ENCODE measurements around the gene PCED1B.

The PCED1B gene

DNA sequence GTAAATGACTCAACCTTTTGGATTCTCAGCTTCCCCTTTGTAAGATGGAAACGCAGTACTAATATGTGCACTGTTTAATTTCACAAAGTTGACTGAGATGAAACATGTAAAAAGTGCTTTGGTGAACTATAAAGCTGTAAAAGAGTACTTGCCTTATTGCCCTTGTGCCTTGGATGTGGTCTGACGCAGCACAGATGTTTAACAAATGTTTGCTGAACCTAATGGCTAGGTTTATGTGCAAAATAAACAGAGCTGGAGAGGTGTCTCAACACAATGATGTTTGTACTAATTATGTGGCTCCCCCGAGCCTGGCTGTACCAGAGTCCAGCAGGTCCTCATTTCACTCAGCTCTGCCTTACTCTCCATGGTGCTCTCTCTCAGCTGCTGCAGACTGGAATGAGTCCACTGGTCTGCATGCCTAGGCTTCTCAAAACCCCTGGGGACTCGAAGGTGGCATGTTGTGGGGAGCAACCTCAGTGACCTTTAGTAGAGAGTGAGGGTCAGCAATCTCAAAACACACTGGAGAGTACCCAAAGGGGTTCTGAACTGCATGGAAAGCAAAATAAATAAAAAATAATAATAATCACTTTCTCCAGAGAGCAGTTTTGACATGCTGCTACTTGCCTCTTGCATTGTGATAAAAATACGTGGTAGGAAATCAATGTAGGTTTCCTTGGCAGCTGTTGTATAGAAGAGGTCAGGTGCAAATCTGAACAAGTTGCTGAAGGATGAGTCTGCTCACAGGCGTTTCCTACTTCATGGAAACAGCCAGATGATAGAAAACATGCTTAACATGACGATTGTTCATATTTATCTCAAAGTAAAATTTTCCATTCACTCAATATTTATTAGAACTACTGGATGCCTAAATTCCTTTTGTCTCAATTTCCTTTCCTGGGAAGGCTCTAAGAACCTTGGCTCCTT lies 8.9 kb downstream of the PCED1B start:
- TF ChIP-seq, protein P1, sequence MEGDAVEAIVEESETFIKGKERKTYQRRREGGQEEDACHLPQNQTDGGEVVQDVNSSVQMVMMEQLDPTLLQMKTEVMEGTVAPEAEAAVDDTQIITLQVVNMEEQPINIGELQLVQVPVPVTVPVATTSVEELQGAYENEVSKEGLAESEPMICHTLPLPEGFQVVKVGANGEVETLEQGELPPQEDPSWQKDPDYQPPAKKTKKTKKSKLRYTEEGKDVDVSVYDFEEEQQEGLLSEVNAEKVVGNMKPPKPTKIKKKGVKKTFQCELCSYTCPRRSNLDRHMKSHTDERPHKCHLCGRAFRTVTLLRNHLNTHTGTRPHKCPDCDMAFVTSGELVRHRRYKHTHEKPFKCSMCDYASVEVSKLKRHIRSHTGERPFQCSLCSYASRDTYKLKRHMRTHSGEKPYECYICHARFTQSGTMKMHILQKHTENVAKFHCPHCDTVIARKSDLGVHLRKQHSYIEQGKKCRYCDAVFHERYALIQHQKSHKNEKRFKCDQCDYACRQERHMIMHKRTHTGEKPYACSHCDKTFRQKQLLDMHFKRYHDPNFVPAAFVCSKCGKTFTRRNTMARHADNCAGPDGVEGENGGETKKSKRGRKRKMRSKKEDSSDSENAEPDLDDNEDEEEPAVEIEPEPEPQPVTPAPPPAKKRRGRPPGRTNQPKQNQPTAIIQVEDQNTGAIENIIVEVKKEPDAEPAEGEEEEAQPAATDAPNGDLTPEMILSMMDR (IDR thresholded peaks at IDR 0.05; ENCODE audit: low read length, missing control alignments) = no peak
- H3K4me3 ChIP-seq (replicated peaks; ENCODE audit: low read depth, low read length) = no peak overlapping the region
- DNase-seq (ENCODE audit: low read depth) = peak; percentile 79

DNA sequence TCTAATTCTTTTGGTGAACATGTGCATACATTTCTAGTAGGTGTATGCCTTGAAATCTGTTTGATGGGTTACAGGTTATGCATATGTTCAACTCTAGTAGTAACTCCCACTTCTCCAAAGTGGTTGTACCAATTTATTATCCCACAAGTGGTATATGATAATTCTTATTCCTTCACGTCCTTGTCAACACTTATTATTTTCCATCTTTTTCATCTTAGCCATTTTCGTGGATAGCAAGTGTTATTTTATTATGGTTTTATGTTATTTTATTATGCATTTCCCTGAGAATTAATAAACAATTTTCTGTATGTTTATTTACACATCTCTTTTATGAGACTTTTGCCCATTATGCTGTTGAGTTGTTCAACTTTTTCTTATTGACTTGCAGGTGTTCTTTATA lies 11.6 kb downstream of the PCED1B start:
- no peak overlapping the region for H3K4me3 ChIP-seq (replicated peaks; ENCODE audit: low read depth, low read length)
- no peak for DNase-seq (ENCODE audit: low read depth)
- TF ChIP-seq, protein P1 (IDR thresholded peaks at IDR 0.05; ENCODE audit: low read length, missing control alignments) = no peak

DNA sequence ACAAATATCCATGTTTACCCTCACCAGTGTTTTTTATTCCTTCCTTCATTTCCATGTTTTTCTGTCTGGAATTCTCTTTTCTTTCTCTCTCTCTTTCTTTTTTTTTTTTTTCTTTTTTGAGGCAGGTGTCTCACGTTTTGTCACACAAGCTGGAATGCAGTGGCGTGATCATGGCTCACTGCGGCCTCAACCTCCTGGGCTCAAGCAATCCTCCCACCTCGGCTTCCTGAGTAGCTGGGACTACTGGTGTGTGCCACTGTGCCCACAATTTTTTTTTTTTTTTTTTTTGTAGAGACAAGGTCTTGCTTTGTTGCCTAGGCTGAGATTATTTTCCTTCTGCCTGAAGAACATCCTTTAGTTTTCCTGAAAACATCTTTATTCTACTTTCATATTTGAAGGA lies 15.4 kb downstream of the PCED1B start:
- DNase-seq (ENCODE audit: low read depth) = peak; percentile 36
- H3K4me3 ChIP-seq (replicated peaks; ENCODE audit: low read depth, low read length) = no peak overlapping the region
- TF ChIP-seq, protein P1 (IDR thresholded peaks at IDR 0.05; ENCODE audit: low read length, missing control alignments) = no peak

DNA sequence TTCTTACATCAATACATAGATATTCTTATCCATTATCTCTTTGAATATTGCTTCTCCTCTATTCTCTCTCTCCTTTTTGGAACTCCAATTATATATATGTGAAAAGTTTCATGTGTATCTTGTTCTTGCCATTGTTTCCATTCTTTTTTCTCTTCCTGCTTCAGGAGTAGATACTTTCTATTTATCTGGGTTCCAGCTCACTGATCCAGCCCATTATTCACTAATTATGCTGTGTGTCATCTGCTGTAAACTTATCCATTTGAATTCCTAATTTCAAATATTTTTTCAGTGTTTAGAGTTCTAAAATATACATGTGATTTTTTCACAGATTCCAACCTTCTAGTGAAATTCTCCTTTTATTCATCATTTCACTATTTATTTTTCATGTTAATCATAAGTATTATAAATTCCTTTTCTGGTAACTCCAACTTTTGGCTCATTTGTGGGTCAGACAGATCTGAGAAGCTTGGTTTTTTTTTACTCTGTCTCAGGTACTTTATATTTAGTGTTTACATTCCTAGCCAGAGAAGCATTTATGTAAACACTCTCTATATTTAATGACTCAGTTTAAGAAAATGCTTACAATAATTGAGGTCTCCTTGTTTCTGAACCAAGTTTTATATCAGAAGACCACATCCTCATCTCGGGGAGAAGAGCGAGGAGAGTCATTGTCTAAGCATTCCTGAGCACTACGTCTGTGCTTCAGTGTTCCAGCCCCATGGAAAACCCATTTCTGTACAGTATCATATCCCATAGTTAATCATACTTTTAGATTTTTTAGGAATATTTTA lies 16.2 kb downstream of the PCED1B start:
- TF ChIP-seq, protein P1 (IDR thresholded peaks at IDR 0.05; ENCODE audit: low read length, missing control alignments) = no peak
- DNase-seq (ENCODE audit: low read depth) = peak; percentile 79
- H3K4me3 ChIP-seq (replicated peaks; ENCODE audit: low read depth, low read length) = no peak overlapping the region

DNA sequence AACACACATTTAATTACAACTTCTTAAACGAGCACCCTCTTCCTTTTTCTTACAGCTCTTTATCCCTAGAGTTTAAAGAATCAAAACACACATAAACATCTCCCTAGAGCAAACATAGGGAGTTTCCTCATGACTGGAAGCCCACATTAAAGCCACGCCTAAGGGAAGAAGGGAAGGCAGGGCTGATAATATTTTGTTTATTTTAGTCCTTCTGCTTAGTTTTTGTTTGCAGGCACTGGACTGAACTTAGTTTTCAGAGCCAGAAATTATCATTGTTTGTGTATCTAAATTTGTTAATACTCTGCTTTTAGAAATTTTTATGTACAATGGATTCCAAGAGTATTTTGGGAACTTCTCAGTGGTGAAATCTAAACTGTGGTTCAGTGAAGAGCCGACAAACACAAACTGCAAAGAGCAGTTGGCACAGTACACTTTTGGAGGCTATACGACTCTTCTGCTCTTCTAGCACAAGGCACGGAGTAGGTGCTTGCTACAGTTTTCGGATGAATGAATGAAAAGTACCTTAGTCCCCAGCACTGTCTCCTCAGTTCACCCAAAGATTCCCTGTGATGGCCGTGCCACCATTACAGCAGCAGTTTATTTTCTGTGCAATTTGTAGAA lies 18.0 kb downstream of the PCED1B start:
- no peak overlapping the region for H3K4me3 ChIP-seq (replicated peaks; ENCODE audit: low read depth, low read length)
- TF ChIP-seq, protein P1 (IDR thresholded peaks at IDR 0.05; ENCODE audit: low read length, missing control alignments) = no peak
- peak; percentile 40 for DNase-seq (ENCODE audit: low read depth)

DNA sequence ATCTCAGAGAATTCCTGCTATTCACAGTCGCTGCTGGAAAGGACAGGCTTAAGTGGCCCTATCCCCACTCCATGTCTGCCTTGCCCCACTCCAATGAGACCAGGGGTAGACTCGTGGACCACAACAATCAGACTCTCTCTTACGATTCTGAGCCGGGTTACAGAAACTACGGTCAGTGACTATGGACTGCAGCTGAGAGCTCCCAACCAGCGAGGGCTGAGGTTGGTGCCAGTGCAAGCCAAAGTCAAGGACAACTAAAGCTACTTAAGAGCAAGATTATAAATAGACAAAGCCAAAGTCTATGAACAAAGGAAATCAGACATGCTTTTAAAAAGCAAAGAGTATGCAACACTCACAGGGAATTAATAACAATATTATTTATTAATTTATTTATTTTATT lies 18.7 kb downstream of the PCED1B start:
- TF ChIP-seq, protein P1 (IDR thresholded peaks at IDR 0.05; ENCODE audit: low read length, missing control alignments) = no peak

More for the DNA sequence above, 18.7 kb downstream of the PCED1B start:
- H3K4me3 ChIP-seq (replicated peaks; ENCODE audit: low read depth, low read length) = no peak overlapping the region
- DNase-seq (ENCODE audit: low read depth) = no peak

Measured in fibroblast of pulmonary artery (primary cell).